HG02870 (cell line): ENCODE results near the gene PRICKLE4.
A peak's percentile ranks its signal among the peaks of the same experiment; 100 is the strongest.

ENCODE experiments used
- ATAC-seq: cut with Tn5 transposase; IDR thresholded peaks from one replicate; pipeline ENCODE4 v1.9.1; 2021; ENCODE audit warnings: mild to moderate bottlenecking, moderate library complexity; ENCODE audit not compliant: unreplicated experiment

The PRICKLE4 gene

GRCh38 chr6:41770381-41771057, 10.1 kb upstream of the PRICKLE4 start:
- no peak for ATAC-seq

- ATAC-seq = no peak
Observed at GRCh38 chr6:41771058-41771983, 9.3 kb upstream of the PRICKLE4 start.

- no peak for ATAC-seq
Observed at GRCh38 chr6:41774841-41775240, 5.7 kb upstream of the PRICKLE4 start.

GRCh38 chr6:41775293-41775882, 5.2 kb upstream of the PRICKLE4 start:
- ATAC-seq = no peak

- ATAC-seq = no peak
Observed at GRCh38 chr6:41777551-41778285, 2.9 kb upstream of the PRICKLE4 start.

- ATAC-seq = no peak
Observed at GRCh38 chr6:41778895-41779294, 1.7 kb upstream of the PRICKLE4 start.

- ATAC-seq = peak; percentile 6
Observed at GRCh38 chr6:41779336-41779735, 1.2 kb upstream of the PRICKLE4 start.

GRCh38 chr6:41779788-41780550, 613 bp upstream of the PRICKLE4 start, which contains the start of gene FRS3:
Gene FRS3 (minus strand): TSS chr6:41779900. CDS start chr6:41776987, 2,913 bp downstream.
- ATAC-seq = peak; percentile 89

GRCh38 chr6:41781366-41781730, 766 bp downstream of the PRICKLE4 start:
- no peak for ATAC-seq

- no peak for ATAC-seq
Observed at GRCh38 chr6:41783106-41783780, 2.7 kb downstream of the PRICKLE4 start.

- no peak for ATAC-seq
Observed at GRCh38 chr6:41784581-41785171, 4.1 kb downstream of the PRICKLE4 start.

- no peak for ATAC-seq
Observed at GRCh38 chr6:41785254-41785653, 4.7 kb downstream of the PRICKLE4 start.

GRCh38 chr6:41785689-41786450, 5.3 kb downstream of the PRICKLE4 start:
- ATAC-seq = no peak

- peak; percentile 57 for ATAC-seq
Observed at GRCh38 chr6:41786451-41787218, 6.1 kb downstream of the PRICKLE4 start.

GRCh38 chr6:41787219-41787917, 6.8 kb downstream of the PRICKLE4 start, which contains the start of gene TOMM6:
Gene TOMM6 (plus strand): TSS chr6:41787694. CDS start chr6:41787698, 4 bp downstream.
- ATAC-seq = peak; percentile 79

- no peak for ATAC-seq
Observed at GRCh38 chr6:41789390-41789724, 8.8 kb downstream of the PRICKLE4 start.

- no peak for ATAC-seq
Observed at GRCh38 chr6:41790045-41790444, 9.5 kb downstream of the PRICKLE4 start.
